ENCODE results near the gene FAM217B. TPM values are rescaled to one million over a fixed set of nuclear protein-coding genes. Genes with fewer than 3 reads are reported as not detected.

FAM217B gene
- total and polyA plus RNA-seq, 7 donors = 1.8 to 19.7 (median 8.3) TPM

GRCh38 chr20:59958626-59959025 lies 18.4 kb downstream of the FAM217B start:
- intact Hi-C loops (cut with DNase I) = no loop called here
- H3K36me3 ChIP-seq = peaks cover 0 to 8% (median 0%) of the 10 kb centered on the region in 4 donors
- H3K9me3 ChIP-seq = no peaks in the 10 kb centered on the region
- no peak overlapping the region for H3K4me3 ChIP-seq
- TF ChIP-seq EP300 (IDR thresholded peaks at IDR 0.05) (no peak), POLR2A (IDR thresholded peaks at IDR 0.05) (no peak), CTCF (IDR thresholded peaks at IDR 0.05) (no peak), POLR2AphosphoS5 (IDR thresholded peaks at IDR 0.05) (no peak)
- no peaks in the 10 kb centered on the region for H3K27me3 ChIP-seq
- 51 to 78% methylated on average over 4 of the region's 4 CpGs for WGBS, 2 donors
- H3K27ac ChIP-seq = no peak overlapping the region
- no peaks in the 10 kb centered on the region for H3K4me1 ChIP-seq
- no peak for DNase-seq

GRCh38 chr20:59961423-59961822 lies 21.2 kb downstream of the FAM217B start:
- H3K4me3 ChIP-seq = no peak overlapping the region
- intact Hi-C loops (cut with DNase I) = no loop called here
- no peak overlapping the region for H3K27ac ChIP-seq
- TF ChIP-seq CTCF (IDR thresholded peaks at IDR 0.05) = no peak
- no peak for TF ChIP-seq POLR2AphosphoS5 (IDR thresholded peaks at IDR 0.05)
- no peak for TF ChIP-seq POLR2A (IDR thresholded peaks at IDR 0.05)
- no peak for TF ChIP-seq EP300 (IDR thresholded peaks at IDR 0.05)
- peaks cover 0 to 8% (median 0%) of the 10 kb centered on the region in 4 donors for H3K36me3 ChIP-seq
- H3K4me1 ChIP-seq = no peaks in the 10 kb centered on the region
- 27 to 67% methylated on average over 2 of the region's 2 CpGs for WGBS, 2 donors
- H3K27me3 ChIP-seq = no peaks in the 10 kb centered on the region
- no peaks in the 10 kb centered on the region for H3K9me3 ChIP-seq
- no peak for DNase-seq

GRCh38 chr20:59962155-59962554 lies 22.0 kb downstream of the FAM217B start:
- intact Hi-C loops (cut with DNase I) = no loop called here
- no peak for TF ChIP-seq POLR2A (IDR thresholded peaks at IDR 0.05)
- no peak for TF ChIP-seq EP300 (IDR thresholded peaks at IDR 0.05)
- TF ChIP-seq POLR2AphosphoS5 (IDR thresholded peaks at IDR 0.05) = no peak
- no peak for TF ChIP-seq CTCF (IDR thresholded peaks at IDR 0.05)
- DNase-seq = no peak
- Histone ChIP-seq H3K4me3 (no peak overlapping the region), H3K27ac (no peak overlapping the region), H3K36me3 (peaks cover 0 to 8% (median 0%) of the 10 kb centered on the region in 4 donors), H3K9me3 (no peaks in the 10 kb centered on the region), H3K4me1 (no peaks in the 10 kb centered on the region), H3K27me3 (no peaks in the 10 kb centered on the region)
- 89 to 92% methylated on average over 6 of the region's 6 CpGs for WGBS, 2 donors

GRCh38 chr20:59966428-59966827 lies 26.2 kb downstream of the FAM217B start:
- Histone ChIP-seq H3K4me1 (no peaks in the 10 kb centered on the region), H3K9me3 (no peaks in the 10 kb centered on the region), H3K27ac (no peak overlapping the region), H3K27me3 (no peaks in the 10 kb centered on the region), H3K4me3 (no peak overlapping the region), H3K36me3 (no peaks in the 10 kb centered on the region)
- intact Hi-C loops (cut with DNase I) = no loop called here
- DNase-seq = no peak
- no peak for TF ChIP-seq CTCF (IDR thresholded peaks at IDR 0.05)
- TF ChIP-seq EP300 (IDR thresholded peaks at IDR 0.05) = no peak
- TF ChIP-seq POLR2AphosphoS5 (IDR thresholded peaks at IDR 0.05) = no peak
- TF ChIP-seq POLR2A (IDR thresholded peaks at IDR 0.05) = no peak
- 74 to 82% methylated on average over 3 of the region's 3 CpGs for WGBS, 2 donors

- TF ChIP-seq POLR2AphosphoS5 (IDR thresholded peaks at IDR 0.05) (no peak), EP300 (IDR thresholded peaks at IDR 0.05) (no peak), CTCF (IDR thresholded peaks at IDR 0.05) (no peak), POLR2A (IDR thresholded peaks at IDR 0.05) (no peak)
- no peaks in the 10 kb centered on the region for H3K36me3 ChIP-seq
- no peak overlapping the region for H3K4me3 ChIP-seq
- intact Hi-C loops (cut with DNase I) = no loop called here
- no peaks in the 10 kb centered on the region for H3K9me3 ChIP-seq
- peaks cover 0 to 9% (median 5%) of the 10 kb centered on the region in 4 donors for H3K4me1 ChIP-seq
- H3K27ac ChIP-seq = no peak overlapping the region
- WGBS, 2 donors = 71 to 98% methylated on average over 1 of the region's 1 CpG
- no peak for DNase-seq
- H3K27me3 ChIP-seq = no peaks in the 10 kb centered on the region
Observed at GRCh38 chr20:59971428-59971827, 31.2 kb downstream of the FAM217B start.

All from sigmoid colon (tissue), 7 donors.